Mesenchymal stem cell (in vitro differentiated cells and primary cell): ENCODE data around the gene WBP1L. TPM values are rescaled to one million over a fixed set of nuclear protein-coding genes. Genes with fewer than 3 reads are reported as not detected.

ENCODE experiments used
- DNase-seq: peaks from one replicate; pipeline ENCODE4 v3.0.0-alpha.2; 2013
- H2AFZ ChIP-seq: one replicate; pipeline ENCODE4 v1.6.1; 2013; ENCODE audit warnings: low read depth, mild to moderate bottlenecking, control low read depth, inconsistent platforms, low read length, moderate library complexity
- H2AK5ac ChIP-seq: 2 replicates; pipeline ENCODE4 v1.6.1; 2013; ENCODE audit warnings: low read length, moderate library complexity, mild to moderate bottlenecking, inconsistent platforms; ENCODE audit not compliant: severe bottlenecking
- H2BK120ac ChIP-seq: one replicate; pipeline ENCODE4 v1.6.1; 2013; ENCODE audit warnings: low read depth, mild to moderate bottlenecking, inconsistent platforms, low read length, moderate library complexity
- H2BK12ac ChIP-seq, 2 experiments: one replicate each; pipeline ENCODE4 v1.6.1; 2013; ENCODE audit warnings: inconsistent platforms in 2 of 2, low read length in 2 of 2, mild to moderate bottlenecking in 2 of 2, moderate library complexity in 2 of 2, control low read depth in 1 of 2
- H2BK15ac ChIP-seq: one replicate; pipeline ENCODE4 v1.6.1; 2013; ENCODE audit warnings: mild to moderate bottlenecking, low read depth, inconsistent platforms; ENCODE audit not compliant: poor library complexity, severe bottlenecking
- H2BK5ac ChIP-seq: 2 replicates; pipeline ENCODE4 v1.6.1; 2013; ENCODE audit warnings: low read depth, mild to moderate bottlenecking, low read length, control low read depth, inconsistent platforms; ENCODE audit not compliant: poor library complexity, severe bottlenecking
- H3K14ac ChIP-seq, 2 experiments: one replicate each; pipeline ENCODE4 v1.6.1; 2013; ENCODE audit warnings: inconsistent platforms in 2 of 2, low read length in 2 of 2, control low read depth in 1 of 2, mild to moderate bottlenecking in 1 of 2, moderate library complexity in 1 of 2
- H3K18ac ChIP-seq, 2 experiments: one replicate each; pipeline ENCODE4 v1.6.1; 2013; ENCODE audit warnings: inconsistent platforms in 2 of 2, low read length in 2 of 2, control low read depth in 1 of 2, low read depth in 1 of 2, mild to moderate bottlenecking in 1 of 2
- H3K23ac ChIP-seq, 2 experiments: one replicate each; pipeline ENCODE4 v1.6.1; 2013; ENCODE audit warnings: inconsistent platforms in 2 of 2, low read length in 2 of 2, mild to moderate bottlenecking in 2 of 2, moderate library complexity in 2 of 2, control low read depth in 1 of 2
- H3K27ac ChIP-seq: 2 replicates; pipeline ENCODE4 v1.5.1; 2013; ENCODE audit warnings: mild to moderate bottlenecking, moderate library complexity, low read length, control low read depth, inconsistent platforms; ENCODE audit not compliant: poor library complexity, severe bottlenecking
- H3K27me3 ChIP-seq, 2 experiments: 2 replicates each; pipeline versions ENCODE4 v1.6.1 to v1.7.0; 2013; ENCODE audit warnings: low read length in 2 of 2, mild to moderate bottlenecking in 2 of 2, moderate library complexity in 2 of 2, control low read depth in 1 of 2, inconsistent platforms in 1 of 2; ENCODE audit not compliant: control insufficient read depth in 1 of 2, insufficient read depth in 1 of 2
- H3K36me3 ChIP-seq, 2 experiments: 2 replicates each; pipeline versions ENCODE4 v1.6.1 to v1.7.0; 2013; ENCODE audit warnings: low read length in 2 of 2, control low read depth in 1 of 2, inconsistent platforms in 1 of 2, low read depth in 1 of 2, mild to moderate bottlenecking in 1 of 2; ENCODE audit not compliant: insufficient read depth in 2 of 2, control insufficient read depth in 1 of 2
- H3K4ac ChIP-seq, 2 experiments: one replicate each; pipeline ENCODE4 v1.6.1; 2013; ENCODE audit warnings: inconsistent platforms in 2 of 2, low read length in 2 of 2, mild to moderate bottlenecking in 2 of 2, moderate library complexity in 2 of 2, control low read depth in 1 of 2, low read depth in 1 of 2
- H3K4me1 ChIP-seq: 2 replicates; pipeline ENCODE4 v1.6.1; 2013; ENCODE audit warnings: low read depth, low read length, control low read depth; ENCODE audit not compliant: control insufficient read depth, insufficient read depth
- H3K4me2 ChIP-seq: 2 replicates; pipeline ENCODE4 v1.6.1; 2013; ENCODE audit warnings: low read length, mild to moderate bottlenecking, inconsistent platforms; ENCODE audit not compliant: poor library complexity, severe bottlenecking
- H3K4me3 ChIP-seq, 2 experiments: 2 replicates each; pipeline versions ENCODE4 v1.5.1 to v1.7.0; 2013; ENCODE audit warnings: low read length in 2 of 2, mild to moderate bottlenecking in 2 of 2, control low read depth in 1 of 2, low read depth in 1 of 2; ENCODE audit not compliant: insufficient read depth in 1 of 2
- H3K79me1 ChIP-seq: replicated peaks from 2 replicates; pipeline ENCODE4 v1.6.1; 2013; ENCODE audit warnings: mild to moderate bottlenecking, control low read depth, low read length, inconsistent platforms; ENCODE audit not compliant: poor library complexity, severe bottlenecking
- H3K9ac ChIP-seq: 2 replicates; pipeline ENCODE4 v1.7.0; 2013; ENCODE audit warnings: mild to moderate bottlenecking, low read length, moderate library complexity
- H3K9me3 ChIP-seq: 2 replicates; pipeline ENCODE4 v1.7.0; 2013; ENCODE audit warnings: mild to moderate bottlenecking, low read length; ENCODE audit not compliant: control insufficient read depth
- H4K8ac ChIP-seq: one replicate; pipeline ENCODE4 v1.6.1; 2013; ENCODE audit warnings: inconsistent platforms, mild to moderate bottlenecking, low read length, moderate library complexity
- H4K91ac ChIP-seq: one replicate; pipeline ENCODE4 v1.6.1; 2013; ENCODE audit warnings: mild to moderate bottlenecking, low read length, inconsistent platforms
- WGBS: methylation state at CpG from one replicate; pipeline ENCODE4 v1.1.7; 2013; ENCODE audit warnings: mixed read lengths; 5-methylcytosine and 5-hydroxymethylcytosine counted together
- small RNA-seq: library from polyadenylated mRNA; stranded (forward); fragments of <200 nt; extraction: miRNeasy Mini kit (QIAGEN cat#:217004); gene quantifications from one replicate; pipeline ENCODE3, GENCODE V24; 2013; ENCODE audit warnings: low read depth

The WBP1L gene

DNA sequence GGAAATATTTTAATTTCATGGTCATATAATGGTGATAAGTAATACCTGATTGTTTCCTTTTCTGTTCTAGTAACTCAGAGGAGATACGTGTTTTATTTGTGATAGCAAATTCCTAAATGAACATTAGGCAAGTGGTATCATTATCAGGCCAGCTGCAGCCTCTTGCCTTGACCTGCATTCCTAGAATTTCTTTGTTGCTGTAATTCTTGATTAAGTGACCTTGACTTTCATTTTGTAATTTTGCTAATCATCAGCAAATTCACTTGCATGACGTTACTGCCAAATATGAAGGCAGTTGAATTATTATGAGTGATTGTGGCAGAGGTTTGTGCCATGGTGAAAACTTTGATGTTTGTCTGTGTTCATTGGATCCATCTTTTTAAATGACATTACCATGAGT, 119.9 kb downstream of the WBP1L start:
- H2BK15ac ChIP-seq: no peak overlapping the region
- H4K8ac ChIP-seq: no peak overlapping the region
- peaks cover 0 to 37% of the 10 kb centered on the region in 2 experiments for H3K36me3 ChIP-seq
- H3K4me3 ChIP-seq: no peak overlapping the region
- 88% methylated on average over 2 of the region's 2 CpGs for WGBS
- no peak overlapping the region for H3K9ac ChIP-seq
- no peak overlapping the region for H3K27ac ChIP-seq
- no peaks in the 10 kb centered on the region for H3K9me3 ChIP-seq
- H3K4me2 ChIP-seq: no peak overlapping the region
- no peak overlapping the region for H3K14ac ChIP-seq
- no peak overlapping the region for H4K91ac ChIP-seq
- H3K4me1 ChIP-seq: no peaks in the 10 kb centered on the region
- H3K23ac ChIP-seq: no peak overlapping the region
- no peak overlapping the region for H3K18ac ChIP-seq
- H2BK12ac ChIP-seq: no peak overlapping the region
- peaks cover 9% of the 10 kb centered on the region for H3K79me1 ChIP-seq
- no peak overlapping the region for H2AK5ac ChIP-seq
- no peak overlapping the region for H3K4ac ChIP-seq
- DNase-seq: no peak
- H3K27me3 ChIP-seq: no peaks in the 10 kb centered on the region
- H2AFZ ChIP-seq: no peak overlapping the region
- H2BK5ac ChIP-seq: no peak overlapping the region
- no peak overlapping the region for H2BK120ac ChIP-seq

- no peak overlapping the region for H4K91ac ChIP-seq
- H3K9me3 ChIP-seq: no peaks in the 10 kb centered on the region
- no peak overlapping the region for H2BK12ac ChIP-seq
- no peak overlapping the region for H3K4me2 ChIP-seq
- no peak overlapping the region for H3K4ac ChIP-seq
- H3K18ac ChIP-seq: no peak overlapping the region
- H3K79me1 ChIP-seq: peaks cover under 1% of the 10 kb centered on the region
- WGBS: no CpG with 5 or more reads among the region's 3 CpGs
- H3K23ac ChIP-seq: no peak overlapping the region
- H3K27ac ChIP-seq: no peak overlapping the region
- H2BK5ac ChIP-seq: no peak overlapping the region
- H3K36me3 ChIP-seq: peaks cover 0 to 31% of the 10 kb centered on the region in 2 experiments
- no peak overlapping the region for H4K8ac ChIP-seq
- no peak for DNase-seq
- no peak overlapping the region for H3K4me3 ChIP-seq
- no peak overlapping the region for H3K9ac ChIP-seq
- peaks cover 5% of the 10 kb centered on the region for H3K4me1 ChIP-seq
- H2AK5ac ChIP-seq: no peak overlapping the region
- H3K27me3 ChIP-seq: no peaks in the 10 kb centered on the region
- H2BK15ac ChIP-seq: no peak overlapping the region
- no peak overlapping the region for H3K14ac ChIP-seq
- H2BK120ac ChIP-seq: no peak overlapping the region
- H2AFZ ChIP-seq: no peak overlapping the region
These were observed 121.9 kb downstream of the WBP1L start for GRCh38 chr10:102865620-102866019.

Small RNA genes within 50 kb of the gene (small RNA-seq; reads per million reads assigned to genes)
- gene RNU6-1231P: not detected
